ENCODE results near the gene MT1G.

- TF ChIP-seq, protein P1, sequence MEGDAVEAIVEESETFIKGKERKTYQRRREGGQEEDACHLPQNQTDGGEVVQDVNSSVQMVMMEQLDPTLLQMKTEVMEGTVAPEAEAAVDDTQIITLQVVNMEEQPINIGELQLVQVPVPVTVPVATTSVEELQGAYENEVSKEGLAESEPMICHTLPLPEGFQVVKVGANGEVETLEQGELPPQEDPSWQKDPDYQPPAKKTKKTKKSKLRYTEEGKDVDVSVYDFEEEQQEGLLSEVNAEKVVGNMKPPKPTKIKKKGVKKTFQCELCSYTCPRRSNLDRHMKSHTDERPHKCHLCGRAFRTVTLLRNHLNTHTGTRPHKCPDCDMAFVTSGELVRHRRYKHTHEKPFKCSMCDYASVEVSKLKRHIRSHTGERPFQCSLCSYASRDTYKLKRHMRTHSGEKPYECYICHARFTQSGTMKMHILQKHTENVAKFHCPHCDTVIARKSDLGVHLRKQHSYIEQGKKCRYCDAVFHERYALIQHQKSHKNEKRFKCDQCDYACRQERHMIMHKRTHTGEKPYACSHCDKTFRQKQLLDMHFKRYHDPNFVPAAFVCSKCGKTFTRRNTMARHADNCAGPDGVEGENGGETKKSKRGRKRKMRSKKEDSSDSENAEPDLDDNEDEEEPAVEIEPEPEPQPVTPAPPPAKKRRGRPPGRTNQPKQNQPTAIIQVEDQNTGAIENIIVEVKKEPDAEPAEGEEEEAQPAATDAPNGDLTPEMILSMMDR (IDR thresholded peaks at IDR 0.05) = no peak
- TF ChIP-seq POLR2A (IDR thresholded peaks at IDR 0.05) = no peak
Observed at GRCh38 chr16:56715126-56715525, 47.3 kb upstream of the MT1G start.

Data from testis (tissue), 2 donors.